Measurements from ENCODE around the gene ADSS1.

DNA sequence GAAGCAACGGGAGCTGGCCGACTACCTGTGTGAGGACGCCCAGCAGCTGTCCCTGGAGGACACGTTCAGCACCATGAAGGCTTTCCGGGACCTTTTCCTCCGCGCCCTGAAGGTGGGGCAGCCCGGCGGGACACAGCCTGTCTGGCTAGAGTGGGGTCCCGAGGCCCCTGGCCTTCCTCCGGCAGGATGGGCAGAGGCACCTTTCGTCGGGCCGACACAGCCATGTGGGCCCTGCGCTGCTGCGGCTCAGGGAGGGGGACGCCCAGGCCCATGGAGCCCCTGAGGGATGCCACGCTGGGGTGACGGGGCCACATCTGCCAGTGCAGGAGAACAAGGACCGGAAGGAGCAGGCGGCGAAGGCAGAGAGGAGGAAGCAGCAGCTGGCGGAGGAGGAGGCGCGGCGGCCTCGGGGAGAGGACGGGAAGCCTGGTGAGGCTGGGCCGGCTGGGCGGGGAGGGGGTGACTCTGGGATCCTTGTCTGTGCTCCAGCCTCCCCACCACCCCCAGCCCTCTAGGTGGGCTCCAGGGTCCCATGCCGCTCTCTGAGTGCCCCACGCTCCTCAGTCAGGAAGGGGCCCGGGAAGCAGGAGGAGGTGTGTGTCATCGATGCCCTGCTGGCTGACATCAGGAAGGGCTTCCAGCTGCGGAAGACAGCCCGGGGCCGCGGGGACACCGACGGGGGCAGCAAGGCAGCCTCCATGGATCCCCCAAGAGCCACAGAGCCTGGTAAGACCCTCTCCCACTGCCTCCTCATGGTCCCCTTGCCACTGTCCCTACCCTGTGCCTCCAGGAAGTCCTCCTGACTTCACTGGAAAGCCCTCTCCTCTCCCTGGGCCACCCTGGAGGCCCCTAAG, 10.9 kb upstream of the ADSS1 start:
- TF ChIP-seq POLR2A (IDR thresholded peaks at IDR 0.05; ENCODE audit: low read depth, low read length), result no peak
- no peak for TF ChIP-seq TAF1 (IDR thresholded peaks at IDR 0.05; ENCODE audit: low read depth, low read length)
- no peak for TF ChIP-seq POLR2AphosphoS5 (IDR thresholded peaks at IDR 0.05; ENCODE audit: low read depth, low read length)
